GM12864 (cell line): Measurements from ENCODE around the gene RNASE8.
A peak's percentile ranks its signal among the peaks of the same experiment; 100 is the strongest.
"Not testable (repeated sequence)": the region's sequence is repeated elsewhere in the genome, so short reads cannot be mapped to it uniquely, and the experiment has no call there.

Source experiments
- DNase-seq: peaks from one replicate; pipeline ENCODE4 v3.0.0-alpha.2; 2011; ENCODE audit warnings: low read depth
- H3K4me3 ChIP-seq: 2 replicates; pipeline ENCODE4 v1.5.1; 2011; ENCODE audit warnings: mild to moderate bottlenecking, low read depth, low read length, control low read depth
- CTCF ChIP-seq: IDR thresholded peaks from 2 replicates; pipeline ENCODE4 v1.5.1; 2011; ENCODE audit warnings: low read depth, mild to moderate bottlenecking, moderate library complexity, low read length, control low read depth, inconsistent platforms; ENCODE audit errors: missing control alignments

Gene RNASE8

GRCh38 chr14:21057803-21058675, at the start of gene RNASE8:
RNASE8 (plus strand) TSS chr14:21057822; CDS start chr14:21057893, 71 bp downstream.
- no peak for DNase-seq
- no peak for TF ChIP-seq CTCF
- no peak within 1 kb of the TSS for H3K4me3 ChIP-seq

- not testable (repeated sequence) for H3K4me3 ChIP-seq, DNase-seq
Measured at GRCh38 chr14:21009721-21010120, 47.9 kb upstream of the RNASE8 start.

- no peak for DNase-seq
- no peak overlapping the region for H3K4me3 ChIP-seq
- TF ChIP-seq CTCF, result no peak
Measured at GRCh38 chr14:21011136-21011535, 46.5 kb upstream of the RNASE8 start.

GRCh38 chr14:21014761-21015190, 42.8 kb upstream of the RNASE8 start:
- H3K4me3 ChIP-seq, result no peak overlapping the region
- peak; percentile 89 for TF ChIP-seq CTCF
- DNase-seq, result peak; percentile 42

- no peak for TF ChIP-seq CTCF
- DNase-seq, result no peak
- H3K4me3 ChIP-seq, result no peak overlapping the region
Measured at GRCh38 chr14:21015312-21015711, 42.3 kb upstream of the RNASE8 start.

- no peak for DNase-seq
- no peak for TF ChIP-seq CTCF
- no peak overlapping the region for H3K4me3 ChIP-seq
Measured at GRCh38 chr14:21016413-21017190, 41.0 kb upstream of the RNASE8 start.

GRCh38 chr14:21017528-21018245, 39.9 kb upstream of the RNASE8 start:
- no peak for TF ChIP-seq CTCF
- no peak for DNase-seq

More at GRCh38 chr14:21017528-21018245, 39.9 kb upstream of the RNASE8 start:
- no peak overlapping the region for H3K4me3 ChIP-seq
